ENCODE measurements around the gene DAP.

GRCh38 chr5:10789726-10790125 lies 28.7 kb upstream of the DAP start:
- TF ChIP-seq POLR2A (IDR thresholded peaks at IDR 0.05) (no peak), EP300 (IDR thresholded peaks at IDR 0.05) (no peak)
